Amniotic epithelial cell (primary cell): Measurements from ENCODE around the gene CD164L2.

Experiments
- DNase-seq: peaks from one replicate; pipeline ENCODE4 v3.0.0-alpha.2; 2010; ENCODE audit warnings: low read depth

CD164L2 gene

GRCh38 chr1:27405074-27405473, 21.9 kb upstream of the CD164L2 start:
- peak; percentile 72 for DNase-seq

GRCh38 chr1:27403931-27404330, 20.8 kb upstream of the CD164L2 start:
- DNase-seq, result no peak

- DNase-seq, result peak; percentile 57
These were observed 20.1 kb upstream of the CD164L2 start for GRCh38 chr1:27403065-27403726.

- DNase-seq, result peak; percentile 75
These were observed 19.2 kb upstream of the CD164L2 start for GRCh38 chr1:27402349-27402754.

- no peak for DNase-seq
These were observed 17.8 kb upstream of the CD164L2 start for GRCh38 chr1:27400963-27401341.

GRCh38 chr1:27400082-27400962, 17.2 kb upstream of the CD164L2 start:
- no peak for DNase-seq

GRCh38 chr1:27399251-27400025, 16.3 kb upstream of the CD164L2 start:
- no peak for DNase-seq

GRCh38 chr1:27398405-27399149, 15.4 kb upstream of the CD164L2 start:
- DNase-seq, result no peak

GRCh38 chr1:27397749-27398148, 14.6 kb upstream of the CD164L2 start:
- DNase-seq, result no peak

GRCh38 chr1:27397110-27397509, 14.0 kb upstream of the CD164L2 start:
- no peak for DNase-seq

- DNase-seq, result peak; percentile 27
These were observed 12.5 kb upstream of the CD164L2 start for GRCh38 chr1:27395441-27396195.

- DNase-seq, result no peak
These were observed 11.8 kb upstream of the CD164L2 start for GRCh38 chr1:27394925-27395324.

- DNase-seq, result no peak
These were observed 11.1 kb upstream of the CD164L2 start for GRCh38 chr1:27394282-27394658.

GRCh38 chr1:27393641-27394281, 10.6 kb upstream of the CD164L2 start:
- no peak for DNase-seq

- DNase-seq, result no peak
These were observed 9.9 kb upstream of the CD164L2 start for GRCh38 chr1:27392778-27393635.

GRCh38 chr1:27392096-27392777, 9.1 kb upstream of the CD164L2 start, which contains the start of gene GPR3:
Gene GPR3 (plus strand): TSS chr1:27392622. CDS start chr1:27393799, 1,177 bp downstream.
- peak; percentile 83 for DNase-seq

- peak; percentile 64 for DNase-seq
These were observed 8.5 kb upstream of the CD164L2 start for GRCh38 chr1:27391511-27392095.

- peak; percentile 32 for DNase-seq
These were observed 5.3 kb upstream of the CD164L2 start for GRCh38 chr1:27388337-27389005.
